Measurements from ENCODE around the gene TSPAN18. TPM values are rescaled to one million over a fixed set of nuclear protein-coding genes. Genes with fewer than 3 reads are reported as not detected.

Gene TSPAN18
- total RNA-seq, 1 donor = under 0.01 TPM

GRCh38 chr11:44766112-44766971 lies 39.6 kb downstream of the TSPAN18 start:
- H3K4me3 ChIP-seq (ENCODE audit: low read depth, low read length) = no peak overlapping the region
- DNase-seq (ENCODE audit: low read depth) = peak; percentile 96
- TF ChIP-seq CTCF (IDR thresholded peaks at IDR 0.05; ENCODE audit: insufficient read depth, low read depth, low read length) = no peak

DNA sequence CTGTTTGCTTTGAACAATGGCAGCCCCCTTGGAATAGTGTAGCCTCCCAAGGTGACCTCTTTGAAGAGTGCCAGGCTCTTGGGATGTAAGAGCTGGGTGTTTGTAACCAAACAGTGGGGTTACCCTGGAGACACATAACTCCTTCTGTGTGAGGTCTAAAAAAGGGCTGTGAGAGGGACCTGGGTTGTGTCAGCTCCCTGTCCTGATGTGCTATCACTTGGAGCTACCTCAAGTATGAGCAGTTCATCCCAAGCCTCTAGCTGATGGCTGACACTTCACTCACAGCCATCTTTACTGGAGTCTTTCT lies 40.2 kb downstream of the TSPAN18 start:
- no peak overlapping the region for H3K4me3 ChIP-seq (ENCODE audit: low read depth, low read length)
- peak; percentile 82 for DNase-seq (ENCODE audit: low read depth)
- TF ChIP-seq CTCF (IDR thresholded peaks at IDR 0.05; ENCODE audit: insufficient read depth, low read depth, low read length) = no peak

DNA sequence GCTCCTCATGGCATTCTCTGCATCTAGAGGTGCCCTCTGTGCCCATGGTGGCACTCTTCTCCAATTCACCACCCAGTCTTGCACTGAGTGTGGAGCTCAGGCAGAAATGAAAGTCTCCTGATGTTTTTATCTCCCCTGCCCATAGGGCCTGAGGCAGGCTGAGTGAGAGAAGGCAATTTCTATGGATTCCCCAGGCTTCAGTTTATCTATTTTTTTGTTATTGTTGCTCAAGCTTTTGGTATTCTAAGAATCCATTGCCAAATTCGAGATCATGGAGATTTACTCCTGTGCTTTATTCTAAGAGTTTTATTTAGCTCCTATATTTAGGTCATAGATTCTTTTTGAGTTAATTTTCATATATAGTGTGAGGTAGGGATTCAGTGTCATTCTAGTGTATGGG lies 40.7 kb downstream of the TSPAN18 start:
- H3K4me3 ChIP-seq (ENCODE audit: low read depth, low read length) = no peak overlapping the region
- no peak for TF ChIP-seq CTCF (IDR thresholded peaks at IDR 0.05; ENCODE audit: insufficient read depth, low read depth, low read length)
- DNase-seq (ENCODE audit: low read depth) = peak; percentile 61

- no peak for DNase-seq (ENCODE audit: low read depth)
- H3K4me3 ChIP-seq (ENCODE audit: low read depth, low read length) = no peak overlapping the region
- no peak for TF ChIP-seq CTCF (IDR thresholded peaks at IDR 0.05; ENCODE audit: insufficient read depth, low read depth, low read length)
These were observed 43.6 kb downstream of the TSPAN18 start for GRCh38 chr11:44770401-44770800.

DNA sequence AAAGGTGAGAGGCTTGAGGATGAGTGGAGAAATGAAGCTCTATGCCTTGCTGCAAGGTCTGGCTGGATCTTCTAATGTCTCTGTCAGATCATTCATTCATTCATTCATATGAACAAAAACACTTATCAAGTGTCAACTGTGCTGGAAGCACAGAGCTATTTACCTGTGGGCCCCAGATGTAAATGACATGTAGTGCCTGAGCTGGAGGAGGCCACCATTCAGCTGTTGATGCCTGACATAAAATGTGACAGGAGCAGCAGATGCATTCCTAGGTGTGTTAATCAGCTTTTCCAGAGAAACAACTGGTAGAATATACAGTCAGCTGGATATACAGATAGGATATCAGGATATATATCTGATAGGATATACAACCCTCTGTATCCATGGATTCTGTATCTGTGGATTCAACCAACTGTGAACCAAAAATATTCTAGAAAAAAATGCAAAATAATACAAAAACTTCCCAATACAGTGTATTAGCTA lies 44.5 kb downstream of the TSPAN18 start:
- DNase-seq (ENCODE audit: low read depth) = no peak
- H3K4me3 ChIP-seq (ENCODE audit: low read depth, low read length) = no peak overlapping the region
- no peak for TF ChIP-seq CTCF (IDR thresholded peaks at IDR 0.05; ENCODE audit: insufficient read depth, low read depth, low read length)

DNA sequence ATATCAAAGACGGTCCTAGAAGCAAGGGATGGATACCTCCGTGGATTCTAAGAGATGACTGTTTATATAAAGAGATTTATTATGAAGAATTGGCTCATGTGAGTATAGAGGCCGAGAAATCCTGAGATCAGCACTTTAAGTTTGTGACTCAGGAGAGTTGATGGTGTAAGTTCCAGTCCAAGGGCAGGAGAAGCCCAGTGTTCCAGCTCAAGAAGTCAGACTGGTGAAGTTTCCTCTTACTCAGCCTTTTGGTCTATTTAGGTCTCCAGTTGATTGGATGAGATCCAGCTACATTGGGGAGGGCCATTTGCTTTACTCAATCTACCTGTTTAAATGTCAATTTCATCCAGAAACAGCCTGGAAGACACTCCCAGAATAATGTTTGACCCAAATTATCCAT lies 45.1 kb downstream of the TSPAN18 start:
- no peak for TF ChIP-seq CTCF (IDR thresholded peaks at IDR 0.05; ENCODE audit: insufficient read depth, low read depth, low read length)
- DNase-seq (ENCODE audit: low read depth) = no peak
- H3K4me3 ChIP-seq (ENCODE audit: low read depth, low read length) = no peak overlapping the region

Measured in fibroblast of villous mesenchyme (primary cell).